Kidney capillary endothelial cell (primary cell): ENCODE results near the gene PRR19.
"Not testable (repeated sequence)": the region's sequence is repeated elsewhere in the genome, so short reads cannot be mapped to it uniquely, and the experiment has no call there.

Experiments used
- DNase-seq: peaks from one replicate; pipeline ENCODE4 v3.0.0-alpha.2; 2018; ENCODE audit warnings: low spot score

Gene PRR19

GRCh38 chr19:42301646-42302203, at the start of gene PRR19:
Gene PRR19, plus strand, starts transcription at chr19:42302132. Its CDS starts 7,453 bp downstream, at chr19:42309585.
- DNase-seq, result no peak

GRCh38 chr19:42252365-42253244, 49.3 kb upstream of the PRR19 start:
- no peak for DNase-seq

- DNase-seq, result no peak
Observed at GRCh38 chr19:42253245-42254088, 48.5 kb upstream of the PRR19 start.

GRCh38 chr19:42254089-42254849, 47.7 kb upstream of the PRR19 start:
- no peak for DNase-seq

GRCh38 chr19:42254850-42255765, 46.8 kb upstream of the PRR19 start, which contains the start of gene ERF:
Gene ERF, minus strand, starts transcription at chr19:42255128. Its CDS starts 129 bp downstream, at chr19:42254999.
- DNase-seq, result no peak

GRCh38 chr19:42255766-42256745, 45.9 kb upstream of the PRR19 start:
- DNase-seq, result no peak

- not testable (repeated sequence) for DNase-seq
Observed at GRCh38 chr19:42257842-42258241, 44.1 kb upstream of the PRR19 start.

- no peak for DNase-seq
Observed at GRCh38 chr19:42261763-42262162, 40.2 kb upstream of the PRR19 start.

GRCh38 chr19:42266105-42266504, 35.8 kb upstream of the PRR19 start:
- not testable (repeated sequence) for DNase-seq

GRCh38 chr19:42266928-42267603, 34.9 kb upstream of the PRR19 start:
- not testable (repeated sequence) for DNase-seq

GRCh38 chr19:42267644-42268141, 34.2 kb upstream of the PRR19 start:
- no peak for DNase-seq

GRCh38 chr19:42268142-42268703, 33.7 kb upstream of the PRR19 start:
- DNase-seq, result peak; percentile 100

GRCh38 chr19:42268704-42269477, 33.0 kb upstream of the PRR19 start, which contains the start of gene CIC:
Gene CIC, plus strand, starts transcription at chr19:42269252. Its CDS starts 2,532 bp downstream, at chr19:42271784.
- peak; percentile 100 for DNase-seq

- DNase-seq, result no peak
Observed at GRCh38 chr19:42269478-42270345, 32.2 kb upstream of the PRR19 start.

- no peak for DNase-seq
Observed at GRCh38 chr19:42270346-42271044, 31.4 kb upstream of the PRR19 start.

- no peak for DNase-seq
Observed at GRCh38 chr19:42271045-42271419, 30.9 kb upstream of the PRR19 start.
